ENCODE measurements around the gene KRTAP3-2.
"Not testable (repeated sequence)": the region's sequence is repeated elsewhere in the genome, so short reads cannot be mapped to it uniquely, and the experiment has no call there.

The KRTAP3-2 gene

DNA sequence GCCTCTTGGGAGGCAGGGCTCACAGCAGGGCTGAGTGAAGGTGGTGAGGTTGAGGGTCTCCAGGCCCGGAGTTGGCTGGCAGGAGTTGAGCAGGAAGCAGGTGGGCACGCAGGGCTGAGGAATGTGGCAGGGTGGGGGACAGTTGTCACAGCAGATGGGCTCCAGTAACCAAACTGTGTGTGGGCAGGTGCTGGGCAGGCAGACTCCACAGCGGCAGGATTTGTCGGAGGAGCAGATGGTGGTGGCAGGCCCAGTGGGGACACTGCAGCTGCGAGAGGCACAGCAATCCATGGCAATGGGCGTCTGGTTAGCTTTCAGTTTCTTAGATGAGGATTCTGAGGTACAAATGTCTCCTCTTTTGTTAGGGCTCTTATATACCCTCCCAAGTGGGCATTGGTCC lies at the start of gene KRTAP3-2:
Gene KRTAP3-2 (minus strand): TSS at position 344 of the 400 bp plus-strand sequence. CDS start 53 bp downstream, at position 291.
- DNase-seq = not testable (repeated sequence)

DNA sequence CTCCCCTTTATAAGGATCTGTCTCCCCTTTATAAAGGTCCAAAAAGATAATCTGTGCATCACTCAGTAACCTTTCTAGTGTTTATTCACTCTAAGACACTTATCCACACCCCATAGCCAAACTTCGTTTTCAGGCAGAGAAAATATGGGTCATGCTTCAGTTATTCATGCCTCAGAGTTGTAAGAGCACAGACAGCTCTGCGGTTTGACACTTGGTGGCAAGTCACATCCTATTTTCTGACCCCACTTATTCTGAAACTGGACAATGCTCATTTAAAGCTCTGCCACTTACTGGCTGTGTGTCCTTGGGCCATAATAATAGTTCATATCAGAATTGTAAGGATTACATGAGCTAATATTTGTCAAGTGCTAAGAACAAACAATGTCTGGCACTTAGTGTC lies 49.4 kb upstream of the KRTAP3-2 start:
- DNase-seq = no peak

GRCh38 chr17:41048441-41048840 lies 48.7 kb upstream of the KRTAP3-2 start:
- DNase-seq = no peak

DNA sequence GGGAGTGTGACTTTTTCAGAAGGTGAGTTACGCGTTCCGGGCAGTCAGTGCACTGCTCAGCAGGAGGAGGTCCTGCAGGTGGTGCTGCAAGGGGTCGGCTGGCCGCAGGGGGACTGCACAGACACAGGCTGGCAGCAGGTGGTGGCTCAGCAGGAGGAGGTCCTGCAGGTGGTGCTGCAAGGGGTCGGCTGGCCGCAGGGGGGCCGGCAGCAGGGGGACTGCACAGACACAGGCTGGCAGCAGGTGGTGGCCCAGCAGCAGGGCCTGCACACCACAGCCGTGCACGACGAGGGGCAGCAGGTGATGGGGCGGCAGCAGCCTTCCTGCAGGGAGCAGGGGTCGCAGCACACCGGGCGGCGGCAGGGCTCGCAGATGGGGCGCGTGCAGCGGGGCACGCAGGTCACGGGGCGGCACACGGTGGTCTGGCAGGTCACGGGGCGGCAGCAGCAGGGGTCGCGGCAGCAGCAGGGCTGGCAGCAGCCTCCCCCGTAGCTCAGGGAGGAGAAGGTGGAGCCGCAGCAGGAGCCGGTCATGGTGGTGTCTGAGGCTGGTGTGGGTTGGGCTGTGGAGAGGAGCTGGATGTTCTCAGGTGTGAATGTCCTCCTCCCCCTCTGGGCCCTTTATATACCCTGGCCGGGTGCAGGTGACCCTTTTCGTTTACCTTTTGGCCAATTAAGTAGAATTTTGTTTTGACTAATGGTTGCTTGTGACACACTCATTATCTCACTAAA lies 47.2 kb upstream of the KRTAP3-2 start, which contains the start of gene KRTAP2-1:
Gene KRTAP2-1 (minus strand): TSS at position 582 of the 731 bp plus-strand sequence. CDS start 49 bp downstream, at position 533.
- DNase-seq = not testable (repeated sequence)

DNA sequence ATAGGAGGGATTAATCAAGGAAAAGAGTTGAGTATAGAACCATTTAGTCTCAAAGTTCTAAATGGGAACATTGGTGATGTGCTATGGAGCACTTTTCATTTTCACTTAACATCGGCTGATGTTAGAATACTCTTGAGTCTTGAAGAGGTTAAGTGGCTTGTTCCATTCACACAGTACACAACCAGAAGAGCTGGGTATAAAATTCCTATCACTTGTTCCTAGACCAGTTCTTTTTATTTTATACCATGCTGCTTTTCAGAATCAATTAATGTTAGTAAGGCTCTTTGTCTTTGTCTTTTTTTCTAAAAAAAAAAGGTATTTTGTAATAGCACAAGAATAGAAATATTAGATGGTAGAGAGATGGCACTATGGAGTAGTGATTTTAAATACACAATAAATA lies 43.2 kb upstream of the KRTAP3-2 start:
- no peak for DNase-seq

DNA sequence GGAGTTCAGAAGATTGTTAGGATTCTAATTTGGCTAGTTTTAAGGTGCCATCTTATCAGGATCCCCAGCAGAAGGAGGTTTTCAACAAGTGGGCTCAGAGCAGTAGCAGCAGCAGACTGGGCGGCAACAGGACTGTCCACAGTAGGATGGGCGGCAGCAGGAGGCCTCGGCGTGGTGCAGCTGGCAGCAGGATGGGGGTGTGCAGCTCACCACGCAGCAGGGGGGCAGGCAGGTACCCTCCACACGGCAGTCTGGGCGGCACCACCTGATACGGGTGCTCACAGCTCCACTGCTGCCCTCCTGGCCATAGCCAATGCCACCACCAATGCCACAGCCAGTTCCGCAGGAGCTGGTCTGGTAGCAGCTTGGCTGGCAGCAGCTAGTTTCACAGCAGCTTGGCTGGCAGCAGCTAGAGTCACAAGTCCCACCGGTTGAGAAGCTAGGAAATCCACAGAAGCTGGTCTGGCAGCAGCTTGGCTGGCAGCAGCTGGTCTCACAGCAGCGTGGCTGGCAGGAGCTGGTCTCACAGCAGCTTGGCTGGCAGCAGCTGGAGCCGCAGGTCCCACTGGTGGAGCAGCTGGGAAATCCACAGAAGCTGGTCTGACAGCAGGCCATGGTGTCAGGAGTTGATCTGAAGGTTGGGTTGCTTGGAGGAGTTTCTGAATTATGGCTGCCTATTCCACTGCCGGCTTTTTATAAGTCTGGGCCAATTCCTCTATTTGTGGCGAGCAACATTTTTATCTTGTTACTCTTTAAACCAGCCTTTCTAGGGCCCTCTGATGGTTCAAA lies 41.3 kb upstream of the KRTAP3-2 start, which contains the start of gene KRTAP1-1:
Gene KRTAP1-1 (minus strand): TSS at position 668 of the 789 bp plus-strand sequence. CDS start 53 bp downstream, at position 615.
- not testable (repeated sequence) for DNase-seq

- DNase-seq = no peak
These were observed 38.2 kb upstream of the KRTAP3-2 start for GRCh38 chr17:41037853-41038350.

DNA sequence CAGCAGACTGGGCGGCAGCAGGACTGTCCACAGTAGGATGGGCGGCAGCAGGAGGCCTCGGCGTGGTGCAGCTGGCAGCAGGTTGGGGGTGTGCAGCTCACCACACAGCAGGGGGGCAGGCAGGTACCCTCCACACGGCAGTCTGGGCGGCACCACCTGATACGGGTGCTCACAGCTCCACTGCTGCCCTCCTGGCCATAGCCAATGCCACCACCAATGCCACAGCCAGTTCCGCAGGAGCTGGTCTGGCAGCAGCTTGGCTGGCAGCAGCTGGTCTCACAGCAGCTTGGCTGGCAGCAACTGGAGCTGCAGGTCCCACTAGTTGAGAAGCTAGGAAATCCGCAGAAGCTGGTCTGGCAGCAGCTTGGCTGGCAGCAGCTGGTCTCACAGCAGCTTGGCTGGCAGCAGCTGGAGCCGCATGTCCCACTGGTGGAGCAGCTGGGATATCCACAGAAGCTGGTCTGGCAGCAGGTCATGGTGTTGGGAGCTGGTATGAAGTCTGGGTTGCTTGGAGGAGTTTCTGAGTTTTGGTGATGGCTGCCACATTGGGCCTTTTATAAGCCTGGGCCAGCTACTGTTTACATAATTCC lies 34.7 kb upstream of the KRTAP3-2 start, which contains the start of gene KRTAP1-3:
Gene KRTAP1-3 (minus strand): TSS at position 529 of the 590 bp plus-strand sequence. CDS start 53 bp downstream, at position 476.
- not testable (repeated sequence) for DNase-seq

GRCh38 chr17:41029633-41030245 lies 30.0 kb upstream of the KRTAP3-2 start, which contains the start of gene KRTAP1-4:
TSS of gene KRTAP1-4 (minus strand) at chr17:41030195. CDS start at chr17:41030078, 117 bp downstream.
- DNase-seq = no peak

- no peak for DNase-seq
These were observed 27.2 kb upstream of the KRTAP3-2 start, which contains the start of gene KRTAP1-5 for GRCh38 chr17:41026715-41027471. TSS of gene KRTAP1-5 (minus strand) at chr17:41027208. CDS start at chr17:41027155, 53 bp downstream.

DNA sequence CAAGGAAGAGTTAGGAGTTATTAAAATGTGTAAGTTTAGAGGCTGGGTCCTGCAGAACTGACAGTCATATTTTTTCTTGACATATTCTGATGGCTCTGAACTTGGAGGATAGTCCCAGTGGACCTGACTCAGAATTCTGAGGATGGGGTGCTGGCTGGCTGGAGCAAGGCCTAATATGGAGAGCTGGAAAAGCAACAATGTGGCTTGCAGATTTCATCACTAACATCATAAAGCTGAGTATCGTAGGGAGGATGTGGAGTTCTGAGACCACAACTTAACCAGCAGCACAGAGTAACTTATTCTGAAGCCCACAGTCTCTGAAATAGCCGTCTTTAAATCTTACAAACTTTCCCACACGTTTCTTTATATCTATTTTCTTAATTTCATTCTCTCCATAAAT lies 25.0 kb upstream of the KRTAP3-2 start:
- no peak for DNase-seq

DNA sequence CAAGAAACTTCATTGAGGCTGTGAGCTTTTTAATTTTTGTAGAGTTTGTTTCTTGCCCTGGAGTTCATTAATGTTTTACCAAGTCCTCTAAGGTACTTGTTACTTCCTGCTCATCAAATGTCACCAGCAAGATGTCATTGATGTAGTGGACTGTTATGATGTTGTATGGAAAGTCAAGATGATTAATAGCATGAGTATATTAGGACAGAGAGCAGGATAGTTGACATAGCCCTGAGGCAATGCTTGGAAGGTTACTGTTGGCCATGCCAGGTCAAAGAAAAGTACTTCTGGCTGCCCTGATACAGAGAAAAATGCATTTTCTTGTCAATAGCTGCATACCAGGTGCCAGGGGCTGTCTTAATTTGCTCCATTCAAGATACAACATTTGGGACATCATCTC lies 20.6 kb upstream of the KRTAP3-2 start:
- no peak for DNase-seq

- DNase-seq = no peak
These were observed 19.7 kb upstream of the KRTAP3-2 start for GRCh38 chr17:41019415-41019814.

DNA sequence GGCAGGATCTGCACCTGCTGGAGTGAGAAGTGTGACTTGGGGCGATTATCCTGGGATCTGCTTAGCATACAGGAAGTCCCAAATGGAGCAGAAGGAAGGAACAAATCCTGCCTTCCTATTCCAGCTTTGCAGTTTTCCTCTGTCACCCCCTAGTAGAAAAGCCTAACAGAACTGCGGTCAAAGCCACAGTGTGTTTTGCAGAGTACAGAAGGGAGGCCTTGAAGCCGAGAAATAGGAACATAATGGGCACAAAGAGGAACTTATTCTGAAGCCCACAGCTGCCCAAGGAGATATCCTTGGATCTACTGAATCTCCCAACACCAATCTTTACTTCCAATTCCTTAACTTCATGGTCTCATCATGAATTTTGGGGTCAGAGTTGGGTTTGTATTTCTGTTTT lies 18.8 kb upstream of the KRTAP3-2 start:
- DNase-seq = no peak

DNA sequence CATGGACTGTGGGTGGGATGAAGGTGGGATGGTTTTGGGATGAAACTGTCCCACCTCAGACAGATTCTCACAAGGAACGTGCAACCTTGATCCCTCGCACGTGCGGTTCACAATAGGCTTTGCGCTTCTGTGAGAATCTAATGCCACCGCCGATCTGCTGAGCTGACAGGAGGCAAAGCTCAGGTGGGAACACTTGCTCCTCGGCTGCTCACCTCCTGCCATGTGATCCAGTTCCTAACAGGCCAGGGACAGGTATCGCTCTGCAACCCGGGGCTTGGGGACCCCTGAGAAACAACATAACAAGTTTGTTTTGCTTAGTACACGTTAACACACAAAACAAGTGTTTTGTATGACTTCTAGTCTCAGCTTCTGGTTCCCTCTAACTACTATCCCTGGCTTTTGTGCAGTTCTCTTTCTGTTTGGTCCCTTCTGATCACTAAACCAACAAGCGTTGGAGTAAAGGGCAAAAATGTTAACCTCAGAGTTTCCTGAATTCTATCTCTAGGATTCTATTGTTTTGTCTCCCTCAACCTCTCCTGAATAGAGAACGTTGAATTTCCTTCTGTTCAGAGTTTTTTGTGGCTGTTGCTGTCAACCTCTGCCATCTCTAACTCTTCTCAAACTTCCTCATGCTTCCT lies 17.0 kb upstream of the KRTAP3-2 start:
- DNase-seq = no peak

DNA sequence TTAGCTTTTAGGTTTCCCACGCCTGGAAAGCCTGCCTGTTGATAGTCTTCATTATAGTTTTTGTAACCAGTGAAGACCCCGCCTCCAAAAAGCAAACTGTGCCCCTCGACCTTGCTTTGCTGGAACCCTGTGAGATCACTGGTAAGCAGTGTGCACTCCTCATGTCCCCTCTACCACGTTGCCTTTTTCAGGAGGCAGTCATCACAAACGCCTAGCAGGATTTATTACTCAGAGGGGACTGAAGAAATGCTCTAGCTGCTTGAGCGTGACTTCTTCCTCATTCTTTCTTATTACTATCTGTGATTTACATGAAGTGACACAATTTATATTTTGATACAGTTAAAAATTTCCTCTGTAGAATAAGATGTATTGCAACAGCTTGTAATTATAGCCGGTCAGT lies 15.7 kb upstream of the KRTAP3-2 start:
- no peak for DNase-seq

- DNase-seq = no peak
These were observed 13.9 kb upstream of the KRTAP3-2 start for GRCh38 chr17:41013606-41014005.

GRCh38 chr17:41013181-41013580 lies 13.5 kb upstream of the KRTAP3-2 start:
- no peak for DNase-seq

- no peak for DNase-seq
These were observed 12.8 kb upstream of the KRTAP3-2 start for GRCh38 chr17:41012326-41013120.

DNA sequence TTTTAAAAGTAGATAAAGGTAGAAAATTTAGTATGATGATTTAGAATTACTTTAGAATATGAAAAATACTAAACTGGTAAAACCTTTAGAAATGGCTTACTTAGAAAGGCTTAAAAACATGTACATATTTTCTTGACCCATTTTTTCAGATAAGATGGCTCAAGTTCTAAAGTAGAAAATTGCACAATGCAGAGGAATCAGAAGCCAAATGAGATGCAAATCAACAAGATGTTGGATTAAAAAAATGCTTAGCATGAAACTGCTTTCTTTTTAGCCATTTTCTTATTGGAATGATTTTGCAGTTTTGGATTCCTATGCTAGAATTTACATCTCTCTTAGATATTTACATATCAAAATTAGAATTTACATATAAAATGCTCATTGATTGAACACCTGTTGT lies 10.7 kb upstream of the KRTAP3-2 start:
- no peak for DNase-seq
